ENCODE results near the gene MCTP1.

DNA sequence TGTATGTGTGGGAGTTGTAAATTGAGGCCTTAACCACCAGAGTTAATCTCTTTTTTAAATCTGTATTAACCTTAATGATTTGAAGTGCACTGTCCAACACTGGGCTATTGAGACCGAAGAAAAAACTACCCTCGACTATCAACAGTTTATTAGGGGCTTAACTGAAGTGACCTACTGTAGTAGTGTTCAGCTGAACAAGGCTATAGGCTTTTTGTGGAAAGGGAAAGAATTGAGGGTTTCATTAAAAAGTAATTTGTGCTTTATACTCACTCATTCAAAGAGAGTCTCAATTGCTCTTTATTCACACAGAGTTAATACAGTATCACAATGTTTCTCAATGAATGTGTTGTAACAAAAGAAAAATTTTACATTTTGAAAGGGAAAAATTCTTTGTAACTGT, 399.0 kb downstream of the MCTP1 start:
- TF ChIP-seq, protein P1, sequence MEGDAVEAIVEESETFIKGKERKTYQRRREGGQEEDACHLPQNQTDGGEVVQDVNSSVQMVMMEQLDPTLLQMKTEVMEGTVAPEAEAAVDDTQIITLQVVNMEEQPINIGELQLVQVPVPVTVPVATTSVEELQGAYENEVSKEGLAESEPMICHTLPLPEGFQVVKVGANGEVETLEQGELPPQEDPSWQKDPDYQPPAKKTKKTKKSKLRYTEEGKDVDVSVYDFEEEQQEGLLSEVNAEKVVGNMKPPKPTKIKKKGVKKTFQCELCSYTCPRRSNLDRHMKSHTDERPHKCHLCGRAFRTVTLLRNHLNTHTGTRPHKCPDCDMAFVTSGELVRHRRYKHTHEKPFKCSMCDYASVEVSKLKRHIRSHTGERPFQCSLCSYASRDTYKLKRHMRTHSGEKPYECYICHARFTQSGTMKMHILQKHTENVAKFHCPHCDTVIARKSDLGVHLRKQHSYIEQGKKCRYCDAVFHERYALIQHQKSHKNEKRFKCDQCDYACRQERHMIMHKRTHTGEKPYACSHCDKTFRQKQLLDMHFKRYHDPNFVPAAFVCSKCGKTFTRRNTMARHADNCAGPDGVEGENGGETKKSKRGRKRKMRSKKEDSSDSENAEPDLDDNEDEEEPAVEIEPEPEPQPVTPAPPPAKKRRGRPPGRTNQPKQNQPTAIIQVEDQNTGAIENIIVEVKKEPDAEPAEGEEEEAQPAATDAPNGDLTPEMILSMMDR (IDR thresholded peaks at IDR 0.05), result no peak
- no peak for TF ChIP-seq EZH2 (IDR thresholded peaks at IDR 0.05)

Data from neural progenitor cell (in vitro differentiated cells).